ENCODE data around the gene M1AP. TPM values are rescaled to one million over a fixed set of nuclear protein-coding genes. Genes with fewer than 3 reads are reported as not detected.

M1AP gene
- total and polyA plus RNA-seq, 2 of the 4 experiments (the other 2 are of a cell fraction), result 0.03 TPM; not detected in 1

GRCh38 chr2:74585406-74586185 lies 62.5 kb downstream of the M1AP start:
- TF ChIP-seq FOS (IDR thresholded peaks at IDR 0.05; ENCODE audit: low read depth, low read length), result no peak
- TF ChIP-seq RFX5 (IDR thresholded peaks at IDR 0.05; ENCODE audit: low read depth, low read length), result no peak
- TF ChIP-seq NFE2L2 (IDR thresholded peaks at IDR 0.05; ENCODE audit: low read depth, low read length), result no peak
- no peak for TF ChIP-seq RAD21 (IDR thresholded peaks at IDR 0.05; ENCODE audit: low read length)
- no peak for TF ChIP-seq MXI1 (IDR thresholded peaks at IDR 0.05; ENCODE audit: borderline replicate concordance, low read depth, low read length)
- no peak for TF ChIP-seq SMC3 (IDR thresholded peaks at IDR 0.05; ENCODE audit: low read depth, low read length)
- no peak for TF ChIP-seq CEBPB (IDR thresholded peaks at IDR 0.05; ENCODE audit: low read depth, low read length)
- TF ChIP-seq, protein P1, sequence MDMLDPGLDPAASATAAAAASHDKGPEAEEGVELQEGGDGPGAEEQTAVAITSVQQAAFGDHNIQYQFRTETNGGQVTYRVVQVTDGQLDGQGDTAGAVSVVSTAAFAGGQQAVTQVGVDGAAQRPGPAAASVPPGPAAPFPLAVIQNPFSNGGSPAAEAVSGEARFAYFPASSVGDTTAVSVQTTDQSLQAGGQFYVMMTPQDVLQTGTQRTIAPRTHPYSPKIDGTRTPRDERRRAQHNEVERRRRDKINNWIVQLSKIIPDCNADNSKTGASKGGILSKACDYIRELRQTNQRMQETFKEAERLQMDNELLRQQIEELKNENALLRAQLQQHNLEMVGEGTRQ (IDR thresholded peaks at IDR 0.05; ENCODE audit: low read depth, low read length), result no peak
- no peak for TF ChIP-seq RCOR1 (IDR thresholded peaks at IDR 0.05; ENCODE audit: insufficient replicate concordance, low read length)
- TF ChIP-seq CTCF (conservative IDR thresholded peaks at IDR 0.05; ENCODE audit: low read depth, low read length), result no peak
- H4K5ac ChIP-seq (ENCODE audit: low read depth, low read length), result peak overlapping the region; percentile 49
- peak overlapping the region; percentile 91; the same call in 2 of the 3 replicates for H2BK15ac ChIP-seq (ENCODE audit: low read depth, low read length)
- H2AFZ ChIP-seq (replicated peaks; ENCODE audit: low read length, poor library complexity), result no peak overlapping the region
- ATAC-seq (ENCODE audit: low read depth) (no peak), DNase-seq (no peak)
- H3K14ac ChIP-seq (replicated peaks; ENCODE audit: low read depth, low read length), result 0 out of 2 replicates have a peak overlapping the region, but pooled peaks have one; percentile 3
- H3K36me3 ChIP-seq (ENCODE audit: control insufficient read depth, insufficient read depth, low read length), result no peaks in the 10 kb centered on the region
- H2AK5ac ChIP-seq (ENCODE audit: low read depth, low read length), result peak overlapping the region; percentile 68; the same call in 1 of the 2 replicates
- ChIA-PET POLR2A (ENCODE audit: unreplicated experiment) (interaction anchor here (0.6 kb wide), 1 partner anchor 56 kb away, joined by 4 read pairs; the partner anchor contains the start of genes AUP1 and HTRA2), CTCF (interaction anchor here (0.7 to 1.2 kb wide), 3 partner anchors 12 to 83 kb away, joined by 3 read pairs; no protein-coding TSS in a partner anchor)
- no peaks in the 10 kb centered on the region for H3K79me1 ChIP-seq (ENCODE audit: low read depth in 1 of 2, low read length in 2 of 2)
- peak overlapping the region; percentile 71 for H3K18ac ChIP-seq (ENCODE audit: low read depth, low read length)
- in situ Hi-C loops (cut with MboI; ENCODE audit: low sequenced_read_pairs), result no loop called here
- no peak overlapping the region for H3K27ac ChIP-seq (ENCODE audit: insufficient read depth, low read length)
- H4K91ac ChIP-seq (ENCODE audit: insufficient read depth, low read depth, low read length), result peak overlapping the region; percentile 35; the same call in 1 of the 2 replicates
- peak overlapping the region; percentile 33; the same call in 1 of the 2 replicates for H2BK120ac ChIP-seq (ENCODE audit: low read depth, low read length)
- peaks cover 7% of the 10 kb centered on the region for H3K9me1 ChIP-seq (ENCODE audit: insufficient read depth, low read length)
- dilution Hi-C loops (cut with HindIII; ENCODE audit: low sequenced_read_pairs, unreplicated experiment), result no loop called here
- no peak overlapping the region for H2BK5ac ChIP-seq (ENCODE audit: low read depth, low read length, poor library complexity, severe bottlenecking)
- H4K20me1 ChIP-seq (ENCODE audit: insufficient read depth, low read length), result no peaks in the 10 kb centered on the region
- H3K4me2 ChIP-seq (ENCODE audit: low read depth, low read length), result peak overlapping the region; percentile 73
- no peak overlapping the region for H2AK9ac ChIP-seq (replicated peaks; ENCODE audit: low read depth, low read length, poor library complexity)
- H3K4me3 ChIP-seq (ENCODE audit: insufficient read depth, low read depth, low read length), result no peak overlapping the region
- peak overlapping the region; percentile 53; the same call in 1 of the 2 replicates for H3K23ac ChIP-seq (ENCODE audit: low read depth, low read length)
- H3K27me3 ChIP-seq (ENCODE audit: control insufficient read depth, insufficient read depth, low read length), result peaks cover 3% of the 10 kb centered on the region
- WGBS, 2 experiments (ENCODE audit: extremely low coverage in 2 of 2, insufficient read length in 1 of 2), result no CpG with 5 or more reads among the region's 4 CpGs
- peak overlapping the region; percentile 54; the same call in 1 of the 2 replicates for H2BK20ac ChIP-seq (ENCODE audit: low read depth, low read length)
- no peaks in the 10 kb centered on the region for H3K9me3 ChIP-seq (ENCODE audit: control insufficient read depth, insufficient read depth, low read length)
- H4K8ac ChIP-seq (ENCODE audit: low read depth in 2 of 2, low read length in 2 of 2), result peak overlapping the region in 1 of 2 experiments; percentile 58; a peak in 3 of 4 replicates
- H3K4me1 ChIP-seq (ENCODE audit: control insufficient read depth, insufficient read depth, low read length), result peaks cover 10% of the 10 kb centered on the region
- no peak overlapping the region for H3K56ac ChIP-seq (ENCODE audit: extremely low read depth, insufficient read depth, low read length)
- H3K4ac ChIP-seq (ENCODE audit: low read depth, low read length), result peak overlapping the region; percentile 14; the same call in 1 of the 2 replicates
- intact Hi-C loops (cut with micrococcal nuclease), result loop anchor here (2.0 kb wide), 1 partner anchor 291 kb away; no protein-coding TSS in a partner anchor
- no peak overlapping the region for H3K9ac ChIP-seq (ENCODE audit: low read depth, low read length)
- no TSS peak for BruUV-seq (replicated peaks)
